Thyroid gland (tissue), 4 donors: ENCODE measurements around the gene IFNA8.

ENCODE experiments used
- POLR2A ChIP-seq, 2 donors: fragments of 450-650 bp; IDR thresholded peaks; one replicate each; pipeline ENCODE4 v1.6.1; 2017; ENCODE audit warnings: antibody characterized with exemption in 2 of 2, mild to moderate bottlenecking in 2 of 2, moderate library complexity in 1 of 2
- TF ChIP-seq, protein P1 (sequence below), 6 experiments: fragments of 200-600 bp in 3 of 6; fragments of 450-650 bp in 3 of 6; sonication (generic) in 3 of 6; IDR thresholded peaks; one replicate each; pipeline ENCODE4 v1.5.1; 2016 to 2019; ENCODE audit warnings: antibody characterized with exemption in 6 of 6, mild to moderate bottlenecking in 2 of 6, inconsistent platforms in 1 of 6, moderate library complexity in 1 of 6

- TF ChIP-seq, protein P1, sequence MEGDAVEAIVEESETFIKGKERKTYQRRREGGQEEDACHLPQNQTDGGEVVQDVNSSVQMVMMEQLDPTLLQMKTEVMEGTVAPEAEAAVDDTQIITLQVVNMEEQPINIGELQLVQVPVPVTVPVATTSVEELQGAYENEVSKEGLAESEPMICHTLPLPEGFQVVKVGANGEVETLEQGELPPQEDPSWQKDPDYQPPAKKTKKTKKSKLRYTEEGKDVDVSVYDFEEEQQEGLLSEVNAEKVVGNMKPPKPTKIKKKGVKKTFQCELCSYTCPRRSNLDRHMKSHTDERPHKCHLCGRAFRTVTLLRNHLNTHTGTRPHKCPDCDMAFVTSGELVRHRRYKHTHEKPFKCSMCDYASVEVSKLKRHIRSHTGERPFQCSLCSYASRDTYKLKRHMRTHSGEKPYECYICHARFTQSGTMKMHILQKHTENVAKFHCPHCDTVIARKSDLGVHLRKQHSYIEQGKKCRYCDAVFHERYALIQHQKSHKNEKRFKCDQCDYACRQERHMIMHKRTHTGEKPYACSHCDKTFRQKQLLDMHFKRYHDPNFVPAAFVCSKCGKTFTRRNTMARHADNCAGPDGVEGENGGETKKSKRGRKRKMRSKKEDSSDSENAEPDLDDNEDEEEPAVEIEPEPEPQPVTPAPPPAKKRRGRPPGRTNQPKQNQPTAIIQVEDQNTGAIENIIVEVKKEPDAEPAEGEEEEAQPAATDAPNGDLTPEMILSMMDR (IDR thresholded peaks at IDR 0.05), result no peak
- no peak for TF ChIP-seq POLR2A (IDR thresholded peaks at IDR 0.05)
Observed at GRCh38 chr9:21385131-21385670, 23.7 kb upstream of the IFNA8 start, which contains the start of gene IFNA2.
